ENCODE measurements around the gene DET1. TPM values are rescaled to one million over a fixed set of nuclear protein-coding genes. Genes with fewer than 3 reads are reported as not detected.
A peak's percentile ranks its signal among the peaks of the same experiment; 100 is the strongest.
"Not testable (repeated sequence)": the region's sequence is repeated elsewhere in the genome, so short reads cannot be mapped to it uniquely, and the experiment has no call there.

DET1 gene
- total RNA-seq (2014; rRNA removed; shearing (Covaris generic)) = 6.3 and 7.3 TPM in 2 replicates

DNA sequence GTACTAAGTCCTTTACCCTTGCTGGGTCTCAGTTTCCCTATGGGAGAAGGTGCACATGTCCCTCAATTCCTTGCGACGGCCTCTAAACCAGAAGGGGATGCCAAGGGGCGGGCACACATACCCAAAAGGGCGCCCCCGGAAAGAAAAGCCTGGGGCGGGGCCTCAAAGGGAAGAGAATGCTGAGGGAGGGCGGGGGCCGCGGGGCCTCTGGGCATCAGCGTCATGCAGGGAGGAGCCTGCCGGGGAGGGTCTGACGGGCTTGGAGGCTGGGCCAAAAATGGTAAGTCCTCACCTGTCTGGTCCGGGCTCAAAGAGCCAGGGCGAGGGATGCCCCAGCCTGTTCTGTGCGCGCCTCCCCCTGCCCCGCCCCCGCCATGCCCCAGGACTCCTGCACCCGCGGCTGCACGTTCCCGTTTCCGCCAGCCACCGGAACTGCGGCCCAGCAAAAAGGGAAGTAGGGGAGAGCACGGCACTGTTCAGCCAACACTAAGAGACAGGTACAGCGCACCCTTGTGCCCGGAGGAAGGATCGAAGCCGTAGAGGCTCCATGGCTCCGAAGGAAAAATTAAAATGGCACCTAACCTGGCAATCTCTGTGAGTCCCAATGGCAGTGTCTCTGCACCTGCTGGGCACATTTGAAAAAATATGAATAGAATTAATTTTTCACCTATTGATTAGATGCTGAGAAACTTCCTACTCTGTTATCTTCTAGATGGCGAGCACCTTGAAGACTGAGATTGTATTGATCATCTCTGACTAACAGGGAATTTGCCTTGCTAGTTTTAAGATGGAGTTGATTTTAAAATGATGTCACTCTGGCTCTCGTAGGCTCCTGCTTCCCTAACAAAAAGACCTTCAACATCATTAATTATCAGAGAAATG, at the start of gene DET1:
TSS of gene DET1 (minus strand) at position 434 of the 882 bp plus-strand sequence. CDS start 14,976 bp downstream, outside the sequence.
- peak; percentile 97 for DNase-seq (ENCODE audit: low spot score)

DNA sequence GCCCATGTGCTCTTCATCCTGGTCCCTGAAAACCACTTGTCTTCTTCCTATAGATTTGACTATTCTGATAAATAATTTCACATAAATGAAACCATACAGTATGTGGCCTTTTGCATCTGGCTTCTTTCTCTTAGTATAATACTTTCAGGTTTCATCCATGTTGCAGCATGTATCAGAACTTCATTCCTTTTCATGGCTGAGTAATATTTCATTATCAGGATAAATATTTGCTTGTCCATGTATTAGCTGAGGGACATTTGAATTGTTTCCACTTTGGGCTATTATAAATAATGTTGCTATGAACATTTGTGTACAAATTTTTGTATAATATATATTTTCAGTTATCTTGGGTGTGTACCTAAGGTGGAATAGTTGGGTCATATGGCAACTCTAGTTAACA, 44.9 kb upstream of the DET1 start:
- DNase-seq (ENCODE audit: low spot score) = no peak

DNA sequence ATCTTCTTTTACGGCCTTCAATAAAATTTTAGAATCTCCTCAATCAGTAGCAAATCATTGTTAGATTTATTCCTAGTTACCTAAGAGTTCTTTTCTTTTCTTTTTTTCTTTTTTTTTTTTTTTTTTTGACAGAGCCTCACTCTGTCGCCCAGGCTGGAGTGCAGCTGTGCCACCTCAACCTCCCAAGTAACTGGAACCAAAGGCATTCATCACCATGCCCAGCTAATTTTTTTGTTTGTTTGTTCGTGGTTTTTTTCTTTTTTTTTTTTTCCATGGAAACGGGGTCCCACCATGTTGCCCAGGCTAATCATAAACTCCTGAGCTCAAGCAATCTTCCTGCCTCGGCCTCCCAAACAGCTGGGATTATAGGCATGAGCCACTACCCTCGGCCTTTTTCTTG, 44.3 kb upstream of the DET1 start:
- DNase-seq (ENCODE audit: low spot score) = no peak

DNA sequence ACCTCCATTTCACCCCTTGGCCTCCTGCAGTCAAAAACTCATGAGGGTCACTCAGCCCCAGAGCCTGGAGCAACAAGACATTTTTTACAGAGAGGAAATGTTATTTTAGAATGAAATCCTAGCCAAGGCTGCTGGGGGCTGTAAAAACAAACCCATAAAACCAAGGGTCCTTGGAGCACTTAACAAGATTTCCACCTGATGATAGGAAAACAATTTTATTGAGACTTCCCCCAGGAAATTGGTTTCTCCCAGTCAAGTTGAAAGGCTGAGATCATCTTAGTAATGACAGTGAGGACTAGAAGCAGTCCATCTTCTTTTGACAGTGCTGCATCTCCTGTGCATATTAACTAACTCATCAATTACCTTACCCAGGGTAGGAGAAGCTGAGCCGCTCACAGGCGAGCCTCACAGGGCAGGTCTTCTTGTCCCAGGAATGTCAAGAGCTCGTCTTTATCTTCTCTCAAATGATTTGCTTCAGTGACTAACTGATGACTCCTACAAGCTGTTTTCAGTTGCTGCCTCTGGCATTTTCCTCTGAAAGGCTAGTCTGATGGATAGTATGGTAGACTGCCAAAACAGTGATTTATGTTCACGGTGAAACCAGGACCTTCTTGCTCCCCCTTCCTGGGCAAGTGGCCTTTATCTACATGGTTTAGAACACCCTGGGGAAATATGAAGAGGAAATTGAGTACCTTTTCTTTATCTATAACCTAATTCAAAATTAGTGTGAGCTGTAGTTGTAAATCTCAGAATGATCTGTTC, 40.1 kb upstream of the DET1 start:
- no peak for DNase-seq (ENCODE audit: low spot score)

DNA sequence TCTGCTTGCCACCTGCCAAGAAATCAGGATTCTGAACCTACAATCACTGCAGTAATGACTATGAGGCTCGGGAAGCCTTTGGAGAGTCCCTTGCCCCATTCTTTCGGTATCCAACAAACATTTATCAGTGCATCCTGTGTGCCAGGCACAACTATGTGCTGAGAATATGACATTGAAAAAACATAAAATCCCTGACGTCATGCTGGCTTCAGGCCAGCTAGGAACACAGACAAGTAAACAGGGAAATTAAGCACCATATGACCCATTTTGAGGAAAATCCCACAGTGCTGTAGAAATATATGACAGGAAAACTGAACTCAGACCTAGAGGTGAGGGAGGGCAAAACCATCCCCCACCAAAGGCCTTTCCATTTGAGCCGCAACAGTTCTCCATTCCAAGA, 34.1 kb upstream of the DET1 start:
- DNase-seq (ENCODE audit: low spot score) = no peak

DNA sequence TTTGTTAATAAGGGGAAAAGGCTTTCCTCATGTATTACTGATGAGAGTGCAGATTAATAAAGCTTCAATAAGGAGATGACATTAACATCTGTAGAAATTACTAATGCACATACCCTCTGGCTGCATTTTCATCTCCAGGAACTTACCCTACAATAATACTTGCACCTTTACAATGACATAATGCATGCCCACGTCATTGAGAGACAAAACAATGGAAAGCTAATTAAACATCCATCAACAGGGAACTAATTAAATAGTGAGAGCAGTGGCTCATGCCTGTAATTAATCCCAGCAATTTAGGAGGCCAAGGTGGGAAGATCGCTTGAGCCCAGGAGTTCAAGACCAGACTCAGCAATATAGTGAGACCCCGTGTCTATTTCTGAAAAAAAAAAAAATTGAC, 32.8 kb upstream of the DET1 start:
- no peak for DNase-seq (ENCODE audit: low spot score)

DNA sequence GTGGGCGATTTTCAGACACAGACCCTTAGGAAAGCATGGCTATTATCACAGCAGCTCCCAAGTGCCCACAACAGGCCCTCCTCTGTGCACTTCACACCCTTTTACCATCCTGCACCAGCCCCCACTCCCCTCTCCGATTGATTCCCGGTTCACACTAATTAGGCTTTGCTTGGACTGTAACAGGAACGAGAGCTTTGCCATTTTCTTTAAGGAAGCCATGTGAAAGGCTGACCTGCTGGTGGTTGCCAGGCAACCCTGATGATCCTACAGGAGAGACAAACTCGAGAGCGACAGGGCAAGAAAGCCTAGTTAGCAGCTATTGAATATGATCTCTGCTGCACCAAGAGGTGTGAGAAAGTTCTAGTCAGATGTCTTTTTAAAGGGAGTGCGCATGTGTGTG, 28.2 kb upstream of the DET1 start:
- DNase-seq (ENCODE audit: low spot score) = no peak

DNA sequence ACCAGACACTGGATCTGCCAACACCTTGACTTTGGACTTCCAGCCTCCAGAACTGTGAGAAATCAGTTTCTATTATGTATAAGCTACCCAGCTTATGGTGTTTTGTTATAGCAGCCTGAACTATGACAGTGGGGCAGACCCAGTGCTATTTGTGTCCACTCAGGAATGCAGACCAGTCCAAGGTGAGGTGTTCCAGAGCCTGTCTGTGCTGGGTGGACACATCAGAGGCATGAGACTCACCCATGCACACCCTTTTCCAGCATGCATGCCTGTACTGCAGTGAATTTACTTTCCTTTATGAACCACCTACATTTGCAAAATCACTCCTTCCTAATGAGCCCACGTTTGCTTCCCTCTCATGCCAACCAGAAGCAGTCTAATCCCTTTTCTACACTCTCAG, 27.6 kb upstream of the DET1 start:
- DNase-seq (ENCODE audit: low spot score) = no peak

DNA sequence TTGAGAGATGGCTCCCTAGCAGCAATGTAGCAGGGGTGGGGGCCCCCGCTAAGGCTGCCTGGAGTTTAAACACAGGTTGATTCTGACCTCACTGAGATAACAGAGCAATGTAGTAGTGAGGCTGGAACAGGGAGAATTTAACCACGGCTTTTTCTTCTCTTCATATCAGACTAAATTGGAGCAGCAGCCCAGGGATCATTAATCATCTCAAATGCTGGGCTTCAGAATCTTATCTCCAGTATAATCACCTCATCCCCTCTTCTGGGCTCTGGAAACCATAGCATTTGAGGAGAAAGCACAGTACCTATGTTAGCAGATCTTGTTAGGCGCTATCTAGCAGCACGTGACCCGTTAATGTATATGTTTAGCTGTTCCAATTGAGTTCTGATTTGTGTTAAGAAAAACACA, 25.4 kb upstream of the DET1 start:
- DNase-seq (ENCODE audit: low spot score) = no peak

DNA sequence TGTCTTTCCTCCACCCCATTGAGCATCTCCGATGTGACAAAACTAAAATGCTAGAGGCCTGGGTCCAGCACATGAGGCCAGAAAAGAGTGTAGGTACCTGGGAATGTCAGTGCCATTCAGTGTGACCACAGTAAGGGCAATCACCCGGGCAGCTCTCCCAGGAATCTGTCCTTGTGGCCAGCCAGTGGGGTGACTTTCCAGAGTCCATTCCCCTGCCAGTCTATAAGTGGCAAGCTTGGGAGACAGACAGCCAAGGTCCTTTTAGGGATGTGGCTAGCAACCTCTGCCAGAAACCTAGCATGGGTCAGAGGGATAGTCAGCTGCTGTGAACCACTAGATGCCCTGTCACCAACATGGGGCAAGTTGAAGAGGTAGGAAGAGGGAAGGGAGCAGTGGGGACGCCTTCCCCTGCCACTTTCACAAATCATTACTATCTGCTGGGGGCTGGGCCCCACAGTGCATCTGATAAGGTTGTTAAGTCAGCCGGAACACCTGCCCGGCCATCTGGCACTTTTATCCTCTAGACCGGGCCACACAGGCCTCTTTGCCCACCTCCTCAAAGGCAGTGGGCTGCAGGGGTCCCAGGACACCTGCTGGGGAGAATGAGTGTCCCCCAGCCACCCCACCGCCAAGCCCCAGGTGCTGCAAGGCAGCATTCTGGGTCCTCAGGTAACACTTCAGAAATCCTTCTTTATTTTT, 24.8 kb upstream of the DET1 start:
- no peak for DNase-seq (ENCODE audit: low spot score)

DNA sequence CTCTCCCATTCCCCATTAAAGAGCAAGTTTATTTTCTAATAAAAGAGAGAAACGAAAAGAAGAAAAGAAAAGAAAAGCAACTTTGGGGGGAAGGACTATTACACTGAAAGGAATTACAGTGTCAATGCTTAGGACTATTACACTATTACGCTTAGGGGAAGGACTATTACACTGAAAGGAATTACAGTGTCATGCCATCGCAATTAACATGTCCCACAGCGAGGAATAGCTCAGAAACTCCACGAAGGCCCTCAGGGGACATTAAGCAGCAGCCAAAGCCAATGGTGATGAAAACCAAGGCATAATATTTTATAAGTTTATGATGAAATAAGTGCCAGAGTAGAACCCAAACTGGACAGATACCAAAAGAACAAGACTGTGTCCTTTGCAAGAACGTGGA, 22.1 kb upstream of the DET1 start:
- DNase-seq (ENCODE audit: low spot score) = no peak

DNA sequence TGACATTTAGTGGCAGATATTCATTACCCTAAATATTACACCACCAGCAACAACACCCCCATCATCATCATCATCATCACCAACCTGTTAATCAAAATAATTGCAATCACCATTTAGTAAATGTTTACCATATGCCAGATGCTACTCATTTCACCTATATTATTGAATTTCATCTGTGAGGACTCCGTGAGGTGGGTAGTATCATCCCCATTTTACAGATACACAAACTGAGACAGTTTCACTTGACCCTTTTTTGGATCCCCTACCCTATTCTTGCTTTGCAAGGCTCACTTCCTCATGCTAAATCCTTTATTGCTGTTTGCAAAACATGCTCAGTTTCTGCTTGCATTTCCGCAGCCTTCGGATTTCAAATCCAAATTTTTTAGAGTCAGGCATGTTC, 18.3 kb upstream of the DET1 start:
- no peak for DNase-seq (ENCODE audit: low spot score)

DNA sequence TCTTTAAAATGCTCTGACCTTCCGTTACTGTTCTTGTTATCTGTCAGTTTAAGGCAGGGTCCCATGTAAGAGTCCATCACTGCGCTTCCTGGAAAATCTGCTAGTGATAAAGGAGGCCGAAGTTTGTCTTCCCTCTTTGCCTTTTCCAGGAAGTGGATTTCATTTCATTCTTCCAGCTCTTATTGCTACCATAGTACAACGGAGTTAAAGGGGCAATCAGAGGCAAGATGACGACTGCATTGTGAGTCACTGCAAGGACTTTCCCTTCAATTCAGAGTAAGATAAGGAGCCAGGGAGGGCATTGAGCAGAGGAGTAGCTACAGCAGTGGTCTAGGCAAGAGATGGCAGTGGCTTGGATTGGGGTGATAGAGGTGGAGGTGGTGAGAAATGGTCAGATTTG, 17.2 kb upstream of the DET1 start:
- DNase-seq (ENCODE audit: low spot score) = no peak

DNA sequence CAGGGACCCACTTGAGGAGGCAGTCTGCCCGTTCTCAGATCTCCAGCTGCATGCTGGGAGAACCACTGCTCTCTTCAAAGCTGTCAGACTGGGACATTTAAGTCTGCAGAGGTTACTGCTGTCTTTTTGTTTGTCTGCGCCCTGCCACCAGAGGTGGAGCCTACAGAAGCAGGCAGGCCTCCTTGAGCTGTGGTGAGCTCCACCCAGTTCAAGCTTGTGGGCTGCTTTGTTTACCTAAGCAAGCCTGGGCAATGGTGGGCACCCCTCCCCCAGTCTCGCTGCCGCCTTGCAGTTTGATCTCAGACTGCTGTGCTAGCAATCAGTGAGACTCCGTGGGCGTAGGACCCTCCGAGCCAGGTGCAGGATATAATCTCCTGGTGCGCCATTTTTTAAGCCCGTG, 13.1 kb upstream of the DET1 start:
- not testable (repeated sequence) for DNase-seq (ENCODE audit: low spot score)

DNA sequence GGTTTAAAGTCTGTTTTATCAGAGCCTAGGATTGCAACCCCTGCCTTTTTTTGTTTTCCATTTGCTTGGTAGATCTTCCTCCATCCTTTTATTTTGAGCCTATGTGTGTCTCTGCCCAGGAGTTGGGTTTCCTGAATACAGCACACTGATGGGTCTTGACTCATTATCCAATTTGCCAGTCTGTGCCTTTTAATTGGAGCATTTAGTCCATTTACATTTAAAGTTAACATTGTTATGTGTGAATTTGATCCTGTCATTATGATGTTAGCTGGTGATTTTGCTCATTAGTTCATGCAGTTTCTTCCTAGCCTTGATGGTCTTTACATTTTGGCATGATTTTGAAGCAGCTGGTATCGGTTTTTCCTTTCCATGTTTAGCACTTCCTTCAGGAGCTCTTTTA, 11.5 kb upstream of the DET1 start:
- not testable (repeated sequence) for DNase-seq (ENCODE audit: low spot score)

DNA sequence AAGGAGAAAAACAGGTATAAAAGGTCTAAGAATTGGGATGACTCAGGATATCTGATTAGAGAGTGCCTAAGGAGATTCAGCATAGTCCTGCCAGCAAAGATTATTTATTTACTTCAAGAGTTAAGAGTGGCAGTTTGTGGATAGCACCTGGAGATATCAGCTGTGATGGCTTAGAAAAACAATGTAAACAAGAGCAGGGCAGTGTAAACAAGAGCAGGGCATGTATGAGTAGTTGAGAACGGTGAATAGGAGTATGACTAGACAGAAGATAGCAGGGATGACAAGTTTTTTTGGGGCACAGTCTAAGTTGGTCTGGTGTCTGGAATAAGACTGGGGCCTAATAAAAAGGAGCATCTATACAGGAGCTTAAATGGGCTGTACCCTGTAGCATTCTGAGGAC, 1.5 kb upstream of the DET1 start:
- not testable (repeated sequence) for DNase-seq (ENCODE audit: low spot score)

DNA sequence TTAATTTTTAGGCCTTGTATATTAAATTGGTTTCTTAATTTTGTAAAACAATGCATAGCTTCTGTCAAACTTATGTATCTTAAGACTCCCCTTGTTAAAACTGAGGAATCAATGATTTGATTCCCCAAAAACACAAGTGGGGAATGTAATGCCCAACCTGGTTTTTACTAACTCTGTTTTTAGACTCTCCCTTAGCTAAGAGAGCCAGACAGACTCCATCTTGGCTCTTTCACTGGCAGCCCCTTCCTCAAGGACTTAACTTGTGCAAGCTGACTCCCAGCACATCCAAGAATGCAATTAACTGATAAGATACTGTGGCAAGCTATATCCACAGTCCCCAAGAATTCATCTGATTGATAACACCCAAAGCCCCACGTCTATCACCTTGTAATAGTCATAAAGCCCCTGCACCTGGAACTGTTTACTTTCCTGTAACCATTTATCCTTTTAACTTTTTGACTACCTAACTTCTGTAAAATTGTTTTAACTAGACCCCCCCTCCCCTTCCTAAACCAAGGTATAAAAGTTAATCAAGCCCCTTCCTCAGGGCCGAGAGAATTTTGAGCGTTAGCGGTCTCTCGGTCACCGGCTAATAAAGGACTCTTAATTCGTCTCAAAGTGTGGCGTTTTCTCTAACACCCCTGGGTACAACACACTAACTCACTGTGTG, 768 bp downstream of the DET1 start:
- DNase-seq (ENCODE audit: low spot score) = not testable (repeated sequence)

DNA sequence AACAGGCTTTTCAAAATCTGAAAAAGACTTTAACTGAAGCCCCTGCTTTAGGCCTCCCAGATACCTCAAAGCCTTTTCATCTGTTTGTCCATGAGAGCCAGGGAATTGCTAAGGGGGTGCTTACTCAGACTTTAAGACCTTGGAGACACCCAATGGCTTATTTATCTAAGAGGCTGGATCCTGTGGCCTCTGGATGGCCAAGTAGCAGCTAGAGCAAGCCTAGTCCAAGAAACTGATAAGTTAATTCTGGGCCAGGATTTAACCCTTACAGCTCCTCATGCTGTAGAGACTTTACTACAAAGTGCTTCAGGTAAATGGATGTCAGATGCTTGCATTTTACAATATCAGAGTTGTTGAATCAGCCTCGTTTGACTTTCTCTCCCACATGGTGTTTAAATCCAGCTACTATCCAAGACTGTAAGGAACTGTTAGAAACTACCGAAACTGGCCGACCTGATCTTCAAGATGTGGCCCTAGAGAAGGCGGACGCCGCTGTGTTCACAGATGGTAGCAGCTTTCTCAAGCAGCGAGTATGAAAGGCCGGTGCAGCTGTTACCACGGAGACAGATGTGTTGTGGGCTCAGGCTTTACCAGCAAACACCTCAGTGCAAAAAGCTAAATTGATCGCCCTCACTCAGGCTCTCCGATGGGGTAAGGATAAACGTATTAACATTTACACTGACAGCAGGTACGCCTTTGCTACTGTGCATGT, 3.3 kb downstream of the DET1 start:
- DNase-seq (ENCODE audit: low spot score) = no peak

DNA sequence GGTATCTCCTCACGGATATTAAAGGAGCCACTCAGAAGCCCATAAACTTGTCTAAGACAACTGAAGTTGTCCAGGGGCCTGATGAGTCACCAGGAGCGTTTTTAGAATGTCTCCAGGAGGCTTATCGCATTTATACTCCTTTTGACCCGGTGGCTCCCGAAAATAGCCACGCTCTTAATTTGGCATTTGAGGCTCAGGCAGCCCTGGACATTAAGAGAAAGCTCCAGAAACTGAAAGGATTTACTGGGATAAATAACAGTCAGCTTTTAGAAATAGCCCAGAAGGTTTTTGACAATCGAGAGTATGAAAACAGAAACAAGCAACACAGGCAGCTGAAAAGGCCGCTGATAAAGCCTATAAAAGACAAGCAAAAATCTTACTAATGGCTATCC, 4.1 kb downstream of the DET1 start:
- no peak for DNase-seq (ENCODE audit: low spot score)

DNA sequence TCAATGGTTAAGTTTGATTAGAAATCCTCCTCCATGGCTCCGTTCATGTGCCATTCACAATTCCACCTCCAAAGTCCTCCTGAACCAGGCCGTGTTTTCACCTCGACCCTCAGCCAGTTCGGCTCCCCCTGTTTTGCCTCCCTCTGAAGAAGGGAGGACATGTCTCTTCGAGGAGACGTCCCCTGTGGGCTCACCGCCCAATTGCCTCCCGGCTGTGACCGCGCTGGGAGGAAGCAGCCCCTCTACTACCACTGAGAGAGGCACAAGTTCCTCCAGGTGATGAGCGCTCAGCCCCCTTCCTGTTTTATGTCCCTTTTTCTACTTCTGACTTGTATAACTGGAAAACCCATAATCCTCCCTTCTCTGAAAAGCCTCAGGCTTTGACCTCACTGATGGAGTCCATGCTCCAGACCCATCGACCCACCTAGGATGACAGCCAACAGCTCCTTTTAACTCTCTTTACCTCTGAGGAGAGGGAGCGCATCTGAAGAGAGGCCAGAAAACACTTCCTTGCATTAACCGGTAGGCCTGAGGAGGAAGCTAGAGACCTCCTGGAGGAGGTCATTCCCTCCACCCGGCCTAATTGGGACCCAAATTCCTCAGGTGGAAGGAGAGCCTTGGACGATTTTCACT, 4.7 kb downstream of the DET1 start:
- no peak for DNase-seq (ENCODE audit: low spot score)

DNA sequence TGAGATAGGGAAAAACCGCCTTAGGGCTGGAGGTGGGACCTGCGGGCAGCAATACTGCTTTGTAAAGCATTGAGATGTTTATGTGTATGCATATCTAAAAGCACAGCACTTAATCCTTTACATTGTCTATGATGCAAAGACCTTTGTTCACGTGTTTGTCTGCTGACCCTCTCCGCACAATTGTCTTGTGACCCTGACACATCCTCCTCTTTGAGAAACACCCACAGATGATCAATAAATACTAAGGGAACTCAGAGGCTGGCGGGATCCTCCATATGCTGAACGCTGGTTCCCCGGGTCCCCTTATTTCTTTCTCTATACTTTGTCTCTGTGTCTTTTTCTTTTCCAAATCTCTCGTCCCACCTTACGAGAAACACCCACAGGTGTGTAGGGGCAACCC, 5.4 kb downstream of the DET1 start:
- not testable (repeated sequence) for DNase-seq (ENCODE audit: low spot score)

Data from H4 (cell line).